Measurements from ENCODE around the gene ETS1.

DNA sequence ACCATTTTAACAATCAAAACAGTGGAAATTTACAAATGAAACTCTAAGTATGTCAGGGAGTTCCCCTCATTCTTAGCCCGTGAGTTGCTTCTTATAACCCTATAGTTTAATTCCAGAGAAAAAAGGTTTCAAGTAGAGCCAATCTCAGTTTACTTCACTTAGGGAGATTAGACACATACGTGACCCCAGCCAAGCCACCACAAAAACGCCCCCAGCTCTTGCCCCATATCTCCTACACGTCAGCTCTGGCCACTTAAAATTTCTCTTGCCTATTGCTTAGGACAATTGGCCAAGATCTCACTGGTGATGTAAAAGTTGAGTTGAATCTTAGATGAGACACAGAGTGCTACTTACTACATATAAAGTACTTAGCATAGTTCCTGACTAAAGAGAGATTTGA lies 166.4 kb downstream of the ETS1 start:
- TF ChIP-seq CTCF (IDR thresholded peaks at IDR 0.05; ENCODE audit: poor library complexity, severe bottlenecking) (no peak), EP300 (conservative IDR thresholded peaks at IDR 0.05; ENCODE audit: poor library complexity, severe bottlenecking) (no peak), POLR2AphosphoS5 (IDR thresholded peaks at IDR 0.05) (no peak), EZH2 (IDR thresholded peaks at IDR 0.05; ENCODE audit: borderline replicate concordance, insufficient read depth, low read length, poor library complexity, severe bottlenecking) (no peak), RAD21 (conservative IDR thresholded peaks at IDR 0.05) (no peak), SMC3 (conservative IDR thresholded peaks at IDR 0.05; ENCODE audit: poor library complexity) (no peak), TAF1 (IDR thresholded peaks at IDR 0.05; ENCODE audit: low read depth) (no peak)
- TF ChIP-seq, protein P1, sequence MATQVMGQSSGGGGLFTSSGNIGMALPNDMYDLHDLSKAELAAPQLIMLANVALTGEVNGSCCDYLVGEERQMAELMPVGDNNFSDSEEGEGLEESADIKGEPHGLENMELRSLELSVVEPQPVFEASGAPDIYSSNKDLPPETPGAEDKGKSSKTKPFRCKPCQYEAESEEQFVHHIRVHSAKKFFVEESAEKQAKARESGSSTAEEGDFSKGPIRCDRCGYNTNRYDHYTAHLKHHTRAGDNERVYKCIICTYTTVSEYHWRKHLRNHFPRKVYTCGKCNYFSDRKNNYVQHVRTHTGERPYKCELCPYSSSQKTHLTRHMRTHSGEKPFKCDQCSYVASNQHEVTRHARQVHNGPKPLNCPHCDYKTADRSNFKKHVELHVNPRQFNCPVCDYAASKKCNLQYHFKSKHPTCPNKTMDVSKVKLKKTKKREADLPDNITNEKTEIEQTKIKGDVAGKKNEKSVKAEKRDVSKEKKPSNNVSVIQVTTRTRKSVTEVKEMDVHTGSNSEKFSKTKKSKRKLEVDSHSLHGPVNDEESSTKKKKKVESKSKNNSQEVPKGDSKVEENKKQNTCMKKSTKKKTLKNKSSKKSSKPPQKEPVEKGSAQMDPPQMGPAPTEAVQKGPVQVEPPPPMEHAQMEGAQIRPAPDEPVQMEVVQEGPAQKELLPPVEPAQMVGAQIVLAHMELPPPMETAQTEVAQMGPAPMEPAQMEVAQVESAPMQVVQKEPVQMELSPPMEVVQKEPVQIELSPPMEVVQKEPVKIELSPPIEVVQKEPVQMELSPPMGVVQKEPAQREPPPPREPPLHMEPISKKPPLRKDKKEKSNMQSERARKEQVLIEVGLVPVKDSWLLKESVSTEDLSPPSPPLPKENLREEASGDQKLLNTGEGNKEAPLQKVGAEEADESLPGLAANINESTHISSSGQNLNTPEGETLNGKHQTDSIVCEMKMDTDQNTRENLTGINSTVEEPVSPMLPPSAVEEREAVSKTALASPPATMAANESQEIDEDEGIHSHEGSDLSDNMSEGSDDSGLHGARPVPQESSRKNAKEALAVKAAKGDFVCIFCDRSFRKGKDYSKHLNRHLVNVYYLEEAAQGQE (IDR thresholded peaks at IDR 0.05; ENCODE audit: borderline replicate concordance), result no peak
